HepG2 (cell line): ENCODE data around the gene MCOLN1. TPM values are rescaled to one million over a fixed set of nuclear protein-coding genes. Genes with fewer than 3 reads are reported as not detected.

Source experiments
- ASH2L ChIP-seq: fragments of 300-600, 200-600 bp; sonication (generic); IDR thresholded peaks from 2 replicates; pipeline ENCODE4 v1.7.0; 2017; ENCODE audit warnings: low read depth, mild to moderate bottlenecking, moderate library complexity, mixed read lengths, low read length; ENCODE audit not compliant: insufficient read length
- JARID2 ChIP-seq: sonication (generic); formaldehyde crosslinking; IDR thresholded peaks from 2 replicates; pipeline ENCODE4 v1.8.1; 2023; ENCODE audit warnings: missing genetic modification reagents, inconsistent platforms; ENCODE audit not compliant: insufficient replicate concordance
- LBX2 ChIP-seq: sonication (generic); formaldehyde crosslinking; IDR thresholded peaks from 2 replicates; pipeline ENCODE4 v1.5.0; 2020; ENCODE audit warnings: missing genetic modification reagents, mild to moderate bottlenecking, borderline replicate concordance
- NFIB ChIP-seq: sonication (generic); formaldehyde crosslinking; IDR thresholded peaks from 2 replicates; pipeline ENCODE4 v1.9.0; 2021; ENCODE audit warnings: missing genetic modification reagents, mild to moderate bottlenecking, borderline replicate concordance
- SIX4 ChIP-seq: sonication (generic); formaldehyde crosslinking; IDR thresholded peaks from 2 replicates; pipeline ENCODE4 v1.4.0; 2020; ENCODE audit warnings: missing genetic modification reagents
- SRSF9 ChIP-seq: fragments of 200-400 bp; formaldehyde crosslinking; IDR thresholded peaks from 2 replicates; pipeline ENCODE4 v1.6.1; 2018; ENCODE audit warnings: borderline replicate concordance, mild to moderate bottlenecking, low read depth, low read length; ENCODE audit not compliant: insufficient read depth, poor library complexity, severe bottlenecking
- UBTF ChIP-seq: sonication (generic); formaldehyde crosslinking; IDR thresholded peaks from 2 replicates; pipeline ENCODE4 v1.4.0; 2020; ENCODE audit warnings: mild to moderate bottlenecking, missing genetic modification reagents
- ZBTB26 ChIP-seq: IDR thresholded peaks from 2 replicates; pipeline ENCODE4 v1.6.1; 2016; ENCODE audit warnings: missing compliant biosample characterization, missing genetic modification reagents, borderline replicate concordance
- ZFP62 ChIP-seq: sonication (generic); formaldehyde crosslinking; IDR thresholded peaks from 2 replicates; pipeline ENCODE4 v1.4.0; 2020; ENCODE audit warnings: missing genetic modification reagents
- ZNF326 ChIP-seq: sonication (generic); formaldehyde crosslinking; IDR thresholded peaks from 2 replicates; pipeline ENCODE4 v1.4.0; 2020; ENCODE audit warnings: missing genetic modification reagents, borderline replicate concordance
- ZNF598 ChIP-seq: sonication (generic); formaldehyde crosslinking; IDR thresholded peaks from 2 replicates; pipeline ENCODE4 v1.5.1; 2020; ENCODE audit warnings: mild to moderate bottlenecking, missing genetic modification reagents, borderline replicate concordance
- ZNF775 ChIP-seq: sonication (generic); formaldehyde crosslinking; IDR thresholded peaks from 2 replicates; pipeline ENCODE4 v1.4.0; 2020; ENCODE audit warnings: missing genetic modification reagents, mild to moderate bottlenecking, moderate library complexity, borderline replicate concordance
- polyA plus RNA-seq, 8 experiments: library from polyadenylated mRNA; depleted of rRNA in 3 of 8; stranded (reverse) in 7 of 8; unstranded in 1 of 8; fragments of >200 nt; fragmentation: Illumina TruSeq in 4 of 8; extraction: Trizol in 4 of 8; gene quantifications; 2 replicates each; pipeline versions ENCODE4 v1.2.1 to v1.2.3, GENCODE V29; 2011 to 2016; ENCODE audit warnings: low read depth in 4 of 8, missing spikeins in 1 of 8, mixed read lengths in 1 of 8; ENCODE audit not compliant: insufficient read depth in 1 of 8
- total RNA-seq, 5 experiments: library from RNA; depleted of rRNA; stranded (reverse); fragments of >200 nt; fragmentation: Illumina TruSeq; extraction: Trizol; gene quantifications; 2 replicates each; pipeline ENCODE4 v1.2.3, GENCODE V29; 2016; ENCODE audit warnings: low read depth in 1 of 5
- TF ChIP-seq, protein P1 (sequence below): sonication (generic); formaldehyde crosslinking; IDR thresholded peaks from 2 replicates; pipeline ENCODE4 v1.4.0; 2020; ENCODE audit warnings: missing genetic modification reagents, borderline replicate concordance
- TF ChIP-seq, protein P2 (sequence below), 2 experiments: sonication (generic) in 1 of 2; formaldehyde crosslinking in 1 of 2; IDR thresholded peaks; 2 replicates each; pipeline versions ENCODE4 v1.6.1 to v1.9.0; 2014 to 2022; ENCODE audit warnings: antibody characterized with exemption in 1 of 2, borderline replicate concordance in 1 of 2, inconsistent platforms in 1 of 2, low read depth in 1 of 2, missing genetic modification reagents in 1 of 2

Gene MCOLN1
- total and polyA plus RNA-seq, 2 of the 13 experiments (the other 11 are each of a cell fraction or from before 2014, with no cell fraction given), result 3.4 to 15.7 TPM

- TF ChIP-seq SRSF9 (no peak), ZBTB26 (CRISPR knock-in tag) (no peak), SIX4 (CRISPR knock-in tag) (no peak), ZFP62 (CRISPR knock-in tag) (no peak), ZNF775 (CRISPR knock-in tag) (no peak), JARID2 (no peak), NFIB (CRISPR knock-in tag) (no peak), LBX2 (CRISPR knock-in tag) (no peak), ZNF326 (CRISPR knock-in tag) (no peak), ASH2L (no peak), ZNF598 (CRISPR knock-in tag) (no peak), UBTF (CRISPR knock-in tag) (peak; percentile 41; the same call in 1 of the 2 replicates)
- TF ChIP-seq, protein P1, sequence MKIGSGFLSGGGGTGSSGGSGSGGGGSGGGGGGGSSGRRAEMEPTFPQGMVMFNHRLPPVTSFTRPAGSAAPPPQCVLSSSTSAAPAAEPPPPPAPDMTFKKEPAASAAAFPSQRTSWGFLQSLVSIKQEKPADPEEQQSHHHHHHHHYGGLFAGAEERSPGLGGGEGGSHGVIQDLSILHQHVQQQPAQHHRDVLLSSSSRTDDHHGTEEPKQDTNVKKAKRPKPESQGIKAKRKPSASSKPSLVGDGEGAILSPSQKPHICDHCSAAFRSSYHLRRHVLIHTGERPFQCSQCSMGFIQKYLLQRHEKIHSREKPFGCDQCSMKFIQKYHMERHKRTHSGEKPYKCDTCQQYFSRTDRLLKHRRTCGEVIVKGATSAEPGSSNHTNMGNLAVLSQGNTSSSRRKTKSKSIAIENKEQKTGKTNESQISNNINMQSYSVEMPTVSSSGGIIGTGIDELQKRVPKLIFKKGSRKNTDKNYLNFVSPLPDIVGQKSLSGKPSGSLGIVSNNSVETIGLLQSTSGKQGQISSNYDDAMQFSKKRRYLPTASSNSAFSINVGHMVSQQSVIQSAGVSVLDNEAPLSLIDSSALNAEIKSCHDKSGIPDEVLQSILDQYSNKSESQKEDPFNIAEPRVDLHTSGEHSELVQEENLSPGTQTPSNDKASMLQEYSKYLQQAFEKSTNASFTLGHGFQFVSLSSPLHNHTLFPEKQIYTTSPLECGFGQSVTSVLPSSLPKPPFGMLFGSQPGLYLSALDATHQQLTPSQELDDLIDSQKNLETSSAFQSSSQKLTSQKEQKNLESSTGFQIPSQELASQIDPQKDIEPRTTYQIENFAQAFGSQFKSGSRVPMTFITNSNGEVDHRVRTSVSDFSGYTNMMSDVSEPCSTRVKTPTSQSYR (CRISPR knock-in tag), result peak; percentile 46; the same call in 1 of the 2 replicates
- TF ChIP-seq, protein P2, sequence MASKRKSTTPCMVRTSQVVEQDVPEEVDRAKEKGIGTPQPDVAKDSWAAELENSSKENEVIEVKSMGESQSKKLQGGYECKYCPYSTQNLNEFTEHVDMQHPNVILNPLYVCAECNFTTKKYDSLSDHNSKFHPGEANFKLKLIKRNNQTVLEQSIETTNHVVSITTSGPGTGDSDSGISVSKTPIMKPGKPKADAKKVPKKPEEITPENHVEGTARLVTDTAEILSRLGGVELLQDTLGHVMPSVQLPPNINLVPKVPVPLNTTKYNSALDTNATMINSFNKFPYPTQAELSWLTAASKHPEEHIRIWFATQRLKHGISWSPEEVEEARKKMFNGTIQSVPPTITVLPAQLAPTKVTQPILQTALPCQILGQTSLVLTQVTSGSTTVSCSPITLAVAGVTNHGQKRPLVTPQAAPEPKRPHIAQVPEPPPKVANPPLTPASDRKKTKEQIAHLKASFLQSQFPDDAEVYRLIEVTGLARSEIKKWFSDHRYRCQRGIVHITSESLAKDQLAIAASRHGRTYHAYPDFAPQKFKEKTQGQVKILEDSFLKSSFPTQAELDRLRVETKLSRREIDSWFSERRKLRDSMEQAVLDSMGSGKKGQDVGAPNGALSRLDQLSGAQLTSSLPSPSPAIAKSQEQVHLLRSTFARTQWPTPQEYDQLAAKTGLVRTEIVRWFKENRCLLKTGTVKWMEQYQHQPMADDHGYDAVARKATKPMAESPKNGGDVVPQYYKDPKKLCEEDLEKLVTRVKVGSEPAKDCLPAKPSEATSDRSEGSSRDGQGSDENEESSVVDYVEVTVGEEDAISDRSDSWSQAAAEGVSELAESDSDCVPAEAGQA (IDR thresholded peaks at IDR 0.05; ENCODE audit: low read depth), result no peak
- TF ChIP-seq, protein P2 (CRISPR knock-in tag; IDR thresholded peaks at IDR 0.05; ENCODE audit: borderline replicate concordance), result no peak
Measured at GRCh38 chr19:7515645-7516151, 6.7 kb upstream of the MCOLN1 start, which contains the start of gene ZNF358 (continued).
